ENCODE data around the gene KLHL29.

The KLHL29 gene

GRCh38 chr2:23557455-23557854, 172.5 kb downstream of the KLHL29 start:
- DNase-seq: no peak

- DNase-seq: no peak
Observed at GRCh38 chr2:23559561-23560239, 174.7 kb downstream of the KLHL29 start.

DNA sequence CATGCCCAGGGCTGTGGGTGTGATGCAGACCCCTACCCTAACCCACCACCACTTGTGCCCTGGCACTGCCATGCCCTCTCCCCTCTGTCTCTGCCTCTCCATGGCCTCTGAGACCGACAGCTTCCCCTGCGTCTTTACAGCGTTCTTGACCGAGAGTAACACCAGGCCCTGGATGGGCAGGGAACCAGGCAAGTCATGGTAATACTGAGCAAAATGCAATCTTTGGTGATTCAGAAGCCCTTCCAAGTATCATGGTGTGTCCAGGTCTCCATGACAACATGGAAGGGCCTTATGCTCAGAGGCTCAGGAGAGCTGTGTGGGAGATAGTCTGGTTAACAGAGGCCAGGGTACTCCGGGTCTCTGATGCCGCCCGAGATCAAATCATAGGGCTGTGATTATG, 176.1 kb downstream of the KLHL29 start:
- no peak for DNase-seq

GRCh38 chr2:23561544-23561943, 176.6 kb downstream of the KLHL29 start:
- no peak for DNase-seq

GRCh38 chr2:23562143-23562542, 177.2 kb downstream of the KLHL29 start:
- DNase-seq: no peak

- DNase-seq: no peak
Observed at GRCh38 chr2:23563151-23563550, 178.2 kb downstream of the KLHL29 start.

DNA sequence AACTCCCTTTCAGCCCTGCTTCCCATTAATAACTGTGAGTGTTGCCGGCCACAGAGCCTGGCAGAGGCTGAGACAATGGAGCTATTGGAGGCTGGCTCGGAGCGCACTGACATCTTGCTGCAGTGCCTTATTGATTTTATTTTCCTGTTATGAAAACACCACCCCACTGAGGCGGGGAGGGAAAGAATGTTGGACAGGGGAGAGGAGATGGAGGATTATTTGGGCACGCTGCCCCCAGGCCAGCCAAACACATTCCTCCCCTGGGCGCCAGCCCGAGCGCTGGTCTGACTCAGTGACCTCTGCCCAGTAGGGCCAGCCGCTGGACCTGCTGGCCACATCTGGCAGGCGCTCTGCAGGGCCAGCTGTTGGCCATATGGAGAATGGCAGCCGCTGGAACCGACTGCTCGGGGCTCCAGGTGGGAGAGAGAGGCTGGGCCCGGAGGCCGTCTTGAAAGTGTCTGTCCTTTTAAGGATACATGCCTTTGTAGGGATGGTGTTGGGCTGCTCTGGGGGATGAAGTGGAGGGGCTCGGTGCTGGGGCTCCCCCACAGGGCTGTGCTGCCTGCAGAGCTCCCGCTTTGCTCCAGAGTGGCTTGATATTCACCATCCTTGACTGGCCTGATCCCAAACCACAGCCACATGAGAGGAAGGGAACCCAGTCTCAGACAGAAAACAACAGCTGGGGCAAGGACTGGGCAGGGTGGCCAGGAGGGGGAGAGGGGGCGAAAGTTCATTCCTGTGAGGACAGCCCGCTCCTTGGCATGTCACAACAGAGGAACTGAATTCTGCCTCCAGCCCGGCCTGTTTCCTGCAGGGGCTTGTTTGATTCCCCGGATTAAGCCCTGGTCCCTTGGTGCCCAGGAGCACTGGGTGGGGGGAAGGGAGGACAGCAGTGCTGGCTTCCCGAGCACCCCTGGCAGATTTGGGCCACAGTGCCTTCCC, 179.0 kb downstream of the KLHL29 start:
- no peak for DNase-seq

DNA sequence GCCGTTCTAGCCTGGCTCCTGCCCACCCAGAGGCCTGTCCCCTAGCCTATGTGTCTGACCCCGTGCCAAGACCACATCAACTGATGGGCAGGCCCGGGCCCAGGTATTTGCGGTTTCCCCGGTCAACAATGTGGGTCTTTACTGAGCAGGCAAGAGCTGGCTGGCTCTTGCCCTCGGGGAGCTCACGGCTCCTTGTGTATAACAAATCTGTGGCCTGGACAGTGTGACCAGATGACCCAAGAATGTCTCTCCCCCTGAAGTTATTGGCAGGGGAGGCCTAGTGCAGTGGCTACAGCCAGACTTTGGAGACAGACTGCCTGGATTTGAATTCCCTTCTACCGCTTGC, 179.6 kb downstream of the KLHL29 start:
- DNase-seq: no peak

GRCh38 chr2:23565374-23565773, 180.4 kb downstream of the KLHL29 start:
- DNase-seq: no peak

DNA sequence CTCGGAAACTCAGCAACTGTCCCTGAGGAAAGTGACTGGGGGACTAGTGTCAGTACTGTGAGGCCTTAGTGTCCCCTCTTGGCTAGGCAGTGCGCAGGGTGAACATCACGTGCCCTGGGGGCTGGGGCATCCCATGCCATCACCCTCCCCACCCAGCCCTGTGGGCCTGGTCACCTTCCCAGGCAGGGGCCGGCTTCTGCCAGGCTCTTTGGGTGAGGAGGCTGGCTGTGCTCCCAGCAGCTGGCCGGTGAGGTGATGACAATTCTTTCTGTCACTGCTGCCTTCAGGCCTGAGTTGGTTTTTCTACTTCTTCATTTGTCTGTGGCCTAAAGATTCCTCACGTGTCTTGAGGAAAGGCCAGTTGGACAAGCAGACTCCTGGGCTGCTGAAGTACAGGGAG, 180.8 kb downstream of the KLHL29 start:
- no peak for DNase-seq

GRCh38 chr2:23566241-23567142, 181.5 kb downstream of the KLHL29 start:
- DNase-seq: no peak

- no peak for DNase-seq
Observed at GRCh38 chr2:23567161-23567756, 182.3 kb downstream of the KLHL29 start.

GRCh38 chr2:23568211-23568610, 183.2 kb downstream of the KLHL29 start:
- no peak for DNase-seq

GRCh38 chr2:23568626-23569190, 183.7 kb downstream of the KLHL29 start:
- no peak for DNase-seq

GRCh38 chr2:23569761-23570365, 184.9 kb downstream of the KLHL29 start:
- no peak for DNase-seq

DNA sequence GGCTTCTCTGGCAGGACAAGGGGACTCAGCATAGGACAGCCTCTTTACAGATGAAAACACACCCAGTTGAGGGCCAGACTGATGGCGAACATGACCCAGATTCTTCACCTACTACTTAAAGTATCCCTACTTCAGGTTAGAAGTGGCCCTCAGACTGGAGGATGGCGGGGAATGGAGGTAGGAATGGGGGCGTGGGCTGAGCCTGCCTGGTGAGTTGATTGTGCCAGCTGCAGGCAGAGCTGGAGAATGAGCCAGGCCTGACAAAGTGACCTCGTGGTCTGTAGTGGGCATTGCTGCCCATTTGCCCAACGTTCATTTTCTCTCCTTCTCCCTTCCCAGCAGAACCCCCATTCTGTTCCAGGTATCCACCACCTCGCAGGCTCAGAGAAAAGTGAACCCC, 186.1 kb downstream of the KLHL29 start:
- no peak for DNase-seq

DNA sequence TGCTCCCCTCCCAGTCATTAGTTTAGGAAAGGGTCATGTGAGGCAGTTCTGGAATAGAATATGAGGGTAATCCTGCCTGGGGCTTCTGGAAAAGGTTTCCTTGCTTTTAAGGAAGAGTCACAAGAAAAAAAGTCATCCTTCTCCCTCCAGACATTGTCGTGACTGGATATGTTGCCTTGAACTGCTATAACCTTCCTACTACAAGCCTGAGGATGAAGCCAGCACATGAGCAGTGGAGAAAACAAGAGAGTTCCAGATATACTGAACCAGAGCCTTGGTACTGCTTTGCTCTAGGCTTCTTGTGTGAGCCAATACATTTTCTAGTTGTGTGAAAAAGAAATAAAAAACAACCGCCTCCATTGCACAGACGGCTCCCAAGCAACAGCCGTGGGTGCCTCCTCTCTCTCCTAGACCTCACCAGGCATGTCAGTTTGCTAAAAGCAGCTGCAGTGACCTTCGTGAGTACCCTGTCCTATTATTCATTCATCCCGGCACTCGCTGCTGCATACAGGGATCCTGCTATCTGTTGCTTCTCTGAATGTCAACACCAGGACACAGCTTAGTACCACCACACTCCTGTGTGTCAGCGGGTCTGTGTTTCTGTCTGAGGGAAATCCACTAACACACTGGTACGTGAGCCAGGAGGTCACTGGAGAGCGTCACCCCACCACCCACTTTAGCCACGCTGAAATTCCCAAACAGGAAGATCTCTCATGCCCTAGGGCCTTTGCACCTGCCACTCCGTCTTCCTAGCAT, 186.7 kb downstream of the KLHL29 start:
- DNase-seq: no peak

DNA sequence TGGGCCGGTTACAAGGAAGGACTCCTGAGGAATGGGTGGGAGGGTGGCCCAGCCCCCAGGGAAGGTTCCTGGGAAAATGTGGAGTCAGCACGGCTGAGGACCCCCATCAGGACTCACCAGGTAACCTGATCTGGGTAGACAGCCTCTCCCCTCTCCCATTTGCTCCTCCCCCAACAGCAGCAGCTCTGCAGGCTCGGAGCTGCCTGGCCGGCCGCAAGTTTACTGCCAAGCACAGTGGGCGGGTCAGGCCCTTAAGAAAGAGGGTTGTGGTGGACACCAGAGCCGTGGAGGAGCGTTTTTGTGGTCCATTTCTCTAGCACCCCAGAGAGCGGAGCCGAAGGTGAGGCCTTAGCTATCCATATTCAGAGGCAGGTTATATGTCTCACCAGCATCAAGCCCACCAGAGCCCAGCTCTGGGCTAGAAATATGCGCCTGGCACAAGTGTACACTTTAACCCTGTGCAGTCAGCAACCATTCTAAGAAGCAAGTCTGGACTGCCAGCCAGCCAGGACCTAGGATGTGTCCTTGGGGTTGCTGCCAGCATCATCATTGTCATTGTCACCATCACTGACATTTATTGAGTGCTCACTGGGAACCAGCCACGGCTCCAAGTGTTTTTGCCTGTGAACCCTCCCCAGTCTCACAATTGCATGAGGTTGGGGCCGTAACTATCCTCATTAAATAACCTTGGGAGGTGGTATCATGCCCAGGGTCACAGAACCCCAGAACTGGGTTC, 190.1 kb downstream of the KLHL29 start:
- DNase-seq: no peak

DNA sequence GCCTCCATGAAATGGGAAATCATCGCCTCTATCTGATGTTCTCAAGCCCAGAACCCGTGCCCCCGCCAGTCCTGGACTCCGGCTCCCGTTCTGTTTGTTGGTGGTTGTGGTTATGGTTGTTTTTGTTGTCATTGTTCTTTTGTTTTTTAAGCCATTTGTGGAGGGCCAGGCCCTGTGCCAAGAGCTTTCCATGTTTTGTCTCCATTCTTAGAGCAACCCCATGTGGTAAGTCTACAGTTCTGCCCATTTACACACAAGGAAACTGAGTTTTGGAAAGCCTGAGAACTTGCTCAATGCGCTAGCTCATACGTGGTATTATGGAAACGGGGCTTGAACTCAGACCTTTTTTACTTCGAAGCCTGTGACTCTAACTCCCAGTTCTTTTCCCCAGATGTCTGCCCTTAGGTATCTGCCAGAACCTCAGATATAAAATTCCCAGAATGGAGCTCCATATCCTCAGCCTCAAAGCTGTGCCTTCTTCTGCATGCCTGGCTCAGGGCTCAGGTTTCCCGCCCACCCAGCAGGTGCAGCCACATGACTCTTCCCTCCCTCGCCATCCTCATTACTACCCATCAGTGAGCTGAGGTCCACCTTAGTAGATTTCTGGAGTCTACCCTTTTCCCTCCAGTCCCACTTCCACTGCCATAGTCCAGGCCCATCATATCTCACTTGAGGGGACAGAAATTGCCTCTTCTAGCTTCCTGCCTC, 194.1 kb downstream of the KLHL29 start:
- DNase-seq: no peak

DNA sequence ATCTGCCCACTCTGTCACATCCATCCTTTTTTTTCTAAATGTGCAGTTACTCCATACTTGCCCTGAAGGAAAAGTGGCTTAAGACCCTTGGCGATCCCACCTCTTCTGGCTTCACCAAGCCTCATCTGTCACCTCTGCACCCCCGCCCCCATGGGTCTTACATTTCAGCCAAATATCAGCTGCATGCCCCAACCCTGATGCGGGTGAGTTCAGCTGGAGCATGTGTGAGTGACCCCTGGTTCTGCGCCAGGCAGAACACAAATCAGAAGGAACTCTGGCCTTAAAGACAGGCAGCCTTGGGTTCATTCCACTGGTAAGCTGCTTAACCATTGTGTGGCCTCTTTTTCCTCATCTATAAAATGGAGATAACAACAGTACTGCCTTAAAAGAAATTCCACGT, 194.7 kb downstream of the KLHL29 start:
- no peak for DNase-seq

Data from NCI-H1930 (cell line).